ENCODE data around the gene LAMP5. TPM values are rescaled to one million over a fixed set of nuclear protein-coding genes. Genes with fewer than 3 reads are reported as not detected.

The LAMP5 gene
- total and polyA plus RNA-seq, 10 donors, result 0.26 to 1.5 (median 0.73) TPM

GRCh38 chr20:9475456-9475855, 38.9 kb upstream of the LAMP5 start:
- no peak for DNase-seq
- Histone ChIP-seq H3K27ac (no peak overlapping the region), H3K4me3 (no peak overlapping the region), H3K27me3 (replicated peaks in 1 of 7) (no peaks in the 10 kb centered on the region), H3K36me3 (no peaks in the 10 kb centered on the region), H3K4me1 (no peaks in the 10 kb centered on the region), H3K9me3 (no peaks in the 10 kb centered on the region)
- intact Hi-C loops (cut with DNase I; ENCODE audit: low total_unique reads), result no loop called here
- TF ChIP-seq, protein P1, sequence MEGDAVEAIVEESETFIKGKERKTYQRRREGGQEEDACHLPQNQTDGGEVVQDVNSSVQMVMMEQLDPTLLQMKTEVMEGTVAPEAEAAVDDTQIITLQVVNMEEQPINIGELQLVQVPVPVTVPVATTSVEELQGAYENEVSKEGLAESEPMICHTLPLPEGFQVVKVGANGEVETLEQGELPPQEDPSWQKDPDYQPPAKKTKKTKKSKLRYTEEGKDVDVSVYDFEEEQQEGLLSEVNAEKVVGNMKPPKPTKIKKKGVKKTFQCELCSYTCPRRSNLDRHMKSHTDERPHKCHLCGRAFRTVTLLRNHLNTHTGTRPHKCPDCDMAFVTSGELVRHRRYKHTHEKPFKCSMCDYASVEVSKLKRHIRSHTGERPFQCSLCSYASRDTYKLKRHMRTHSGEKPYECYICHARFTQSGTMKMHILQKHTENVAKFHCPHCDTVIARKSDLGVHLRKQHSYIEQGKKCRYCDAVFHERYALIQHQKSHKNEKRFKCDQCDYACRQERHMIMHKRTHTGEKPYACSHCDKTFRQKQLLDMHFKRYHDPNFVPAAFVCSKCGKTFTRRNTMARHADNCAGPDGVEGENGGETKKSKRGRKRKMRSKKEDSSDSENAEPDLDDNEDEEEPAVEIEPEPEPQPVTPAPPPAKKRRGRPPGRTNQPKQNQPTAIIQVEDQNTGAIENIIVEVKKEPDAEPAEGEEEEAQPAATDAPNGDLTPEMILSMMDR (IDR thresholded peaks at IDR 0.05 in 8 of 11, conservative IDR thresholded peaks at IDR 0.05 in 3 of 11), result no peak
- TF ChIP-seq POLR2A (IDR thresholded peaks at IDR 0.05), result no peak
- TF ChIP-seq POLR2AphosphoS5 (IDR thresholded peaks at IDR 0.05), result no peak

DNA sequence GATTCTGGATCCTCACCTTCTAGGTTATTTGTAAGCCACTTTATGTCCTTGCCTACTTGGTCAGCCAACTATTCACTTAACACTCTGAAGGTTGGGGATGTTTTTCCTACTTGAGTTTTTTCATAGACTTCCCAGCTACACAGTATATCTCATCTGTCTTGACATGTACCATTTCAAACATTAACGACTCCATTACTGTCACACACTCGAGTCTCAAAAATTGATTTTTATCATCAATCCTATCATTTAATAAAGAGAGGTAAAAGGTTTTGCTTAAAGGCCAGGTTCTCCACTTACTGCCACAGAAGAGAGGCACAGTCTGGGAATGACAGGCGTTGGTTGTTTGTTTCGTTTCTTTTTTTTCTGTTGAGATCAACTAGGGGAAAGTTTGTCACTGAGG, 38.2 kb upstream of the LAMP5 start:
- no peak overlapping the region for H3K4me3 ChIP-seq
- no peaks in the 10 kb centered on the region for H3K36me3 ChIP-seq
- no peaks in the 10 kb centered on the region for H3K27me3 ChIP-seq (replicated peaks in 1 of 7)
- intact Hi-C loops (cut with DNase I; ENCODE audit: low total_unique reads), result no loop called here
- no peaks in the 10 kb centered on the region for H3K9me3 ChIP-seq
- TF ChIP-seq, protein P1 (IDR thresholded peaks at IDR 0.05 in 8 of 11, conservative IDR thresholded peaks at IDR 0.05 in 3 of 11), result no peak
- TF ChIP-seq POLR2A (IDR thresholded peaks at IDR 0.05), result no peak
- TF ChIP-seq POLR2AphosphoS5 (IDR thresholded peaks at IDR 0.05), result no peak
- H3K27ac ChIP-seq, result no peak overlapping the region
- WGBS, 5 donors, result 61 to 86% (median 67%) methylated on average over 4 of the region's 4 CpGs
- no peaks in the 10 kb centered on the region for H3K4me1 ChIP-seq
- no peak for DNase-seq

GRCh38 chr20:9476637-9477036, 37.8 kb upstream of the LAMP5 start:
- TF ChIP-seq POLR2AphosphoS5 (IDR thresholded peaks at IDR 0.05) (no peak), POLR2A (IDR thresholded peaks at IDR 0.05) (no peak)
- TF ChIP-seq, protein P1 (IDR thresholded peaks at IDR 0.05 in 8 of 11, conservative IDR thresholded peaks at IDR 0.05 in 3 of 11), result no peak
- H3K27ac ChIP-seq, result no peak overlapping the region
- DNase-seq, result no peak
- H3K9me3 ChIP-seq, result no peaks in the 10 kb centered on the region
- H3K36me3 ChIP-seq, result no peaks in the 10 kb centered on the region
- H3K4me3 ChIP-seq, result no peak overlapping the region
- peaks cover 0 to 2% (median under 1%) of the 10 kb centered on the region in 6 donors for H3K4me1 ChIP-seq
- WGBS, 5 donors, result 84 to 96% (median 90%) methylated on average over 7 of the region's 7 CpGs
- H3K27me3 ChIP-seq (replicated peaks in 1 of 7), result no peaks in the 10 kb centered on the region
- intact Hi-C loops (cut with DNase I; ENCODE audit: low total_unique reads), result no loop called here

DNA sequence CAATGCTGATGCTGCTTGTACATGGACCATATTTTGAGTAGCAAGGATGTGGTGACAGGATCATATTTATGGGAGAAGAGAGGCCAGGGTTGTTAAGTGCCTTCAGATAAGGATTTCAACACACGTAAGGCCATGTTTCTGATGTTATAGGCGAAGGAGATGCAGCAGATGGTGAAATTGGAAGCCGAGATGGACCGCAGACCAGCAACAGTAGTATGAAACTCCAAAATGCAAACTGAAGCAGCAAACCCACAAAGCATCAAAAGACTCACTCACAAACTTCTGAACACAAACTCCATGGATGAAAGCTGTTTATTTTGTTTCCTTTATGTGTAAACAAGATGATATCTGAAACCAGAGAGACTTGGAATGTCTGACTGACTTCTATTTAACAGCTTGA, 35.6 kb upstream of the LAMP5 start:
- WGBS, 5 donors, result 89 to 92% (median 90%) methylated on average over 4 of the region's 4 CpGs
- Histone ChIP-seq H3K27ac (no peak overlapping the region), H3K36me3 (no peaks in the 10 kb centered on the region), H3K4me3 (no peak overlapping the region), H3K27me3 (replicated peaks in 1 of 7) (no peaks in the 10 kb centered on the region), H3K9me3 (no peaks in the 10 kb centered on the region), H3K4me1 (peaks cover 0 to 17% (median 10%) of the 10 kb centered on the region in 6 donors)
- DNase-seq, result no peak
- intact Hi-C loops (cut with DNase I; ENCODE audit: low total_unique reads), result no loop called here
- TF ChIP-seq POLR2A (IDR thresholded peaks at IDR 0.05) (no peak), POLR2AphosphoS5 (IDR thresholded peaks at IDR 0.05) (no peak)
- TF ChIP-seq, protein P1 (IDR thresholded peaks at IDR 0.05 in 8 of 11, conservative IDR thresholded peaks at IDR 0.05 in 3 of 11), result no peak
